NT2/D1 (cell line): Measurements from ENCODE around the gene OLFML1.

Experiments
- SUZ12 ChIP-seq: IDR thresholded peaks from 2 replicates; pipeline ENCODE4 v1.6.1; 2011; ENCODE audit not compliant: insufficient read length, insufficient read depth; ENCODE audit errors: extremely low read depth
- ZNF274 ChIP-seq: IDR thresholded peaks from 2 replicates; pipeline ENCODE4 v1.6.1; 2011; ENCODE audit warnings: mild to moderate bottlenecking, low read depth, low read length

- no peak for TF ChIP-seq SUZ12
- TF ChIP-seq ZNF274 = no peak
Measured at GRCh38 chr11:7512525-7513233, 27.4 kb downstream of the OLFML1 start.
